Left lobe of liver (tissue), 2 donors: ENCODE data around the gene CLDN3. TPM values are rescaled to one million over a fixed set of nuclear protein-coding genes. Genes with fewer than 3 reads are reported as not detected.
"Not testable (repeated sequence)": the region's sequence is repeated elsewhere in the genome, so short reads cannot be mapped to it uniquely, and the experiment has no call there.

ENCODE experiments used
- ATAC-seq: fragments of 200-7000 bp; cut with Tn5 transposase; one replicate; pipeline ENCODE4 v1.9.1; 2020; ENCODE audit warnings: mild to moderate bottlenecking, moderate library complexity
- DNase-seq: peaks from one replicate; pipeline ENCODE4 v3.0.0-alpha.2; 2020; ENCODE audit warnings: low spot score
- total RNA-seq: library from RNA; stranded (reverse); gene quantifications from one replicate; pipeline ENCODE4 v1.2.1, GENCODE V29; 2021
- donor health status: DM: no; HTN: no; CAD: no; lungs with moderate emphysema.
- donor health status: DM: no; HTN: yes; CAD: no.

CLDN3 gene
- total RNA-seq, 1 donor from 2014 or later: 28.9 TPM

GRCh38 chr7:73738220-73738611 is 31.9 kb downstream of the CLDN3 start:
- ATAC-seq: peak; percentile 31
- DNase-seq: no peak

GRCh38 chr7:73737491-73738219 is 32.4 kb downstream of the CLDN3 start:
- DNase-seq: no peak
- ATAC-seq: no peak

GRCh38 chr7:73736885-73737284 is 33.2 kb downstream of the CLDN3 start:
- no peak for DNase-seq
- ATAC-seq: no peak

GRCh38 chr7:73735528-73735905 is 34.6 kb downstream of the CLDN3 start:
- DNase-seq: no peak
- no peak for ATAC-seq

GRCh38 chr7:73734619-73735527 is 35.2 kb downstream of the CLDN3 start:
- peak; percentile 56 for ATAC-seq

GRCh38 chr7:73732397-73732796 is 37.7 kb downstream of the CLDN3 start:
- DNase-seq: no peak
- no peak for ATAC-seq

More at GRCh38 chr7:73734619-73735527, 35.2 kb downstream of the CLDN3 start:
- DNase-seq: peak; percentile 79

- DNase-seq: no peak
- no peak for ATAC-seq
These were observed 39.6 kb downstream of the CLDN3 start for GRCh38 chr7:73730485-73730884.

- ATAC-seq: no peak
These were observed 41.5 kb downstream of the CLDN3 start for GRCh38 chr7:73728551-73728950.

GRCh38 chr7:73727952-73728351 is 42.1 kb downstream of the CLDN3 start:
- DNase-seq (no peak), ATAC-seq (no peak)

More at GRCh38 chr7:73728551-73728950, 41.5 kb downstream of the CLDN3 start:
- DNase-seq: no peak

- ATAC-seq (no peak), DNase-seq (no peak)
These were observed 44.0 kb downstream of the CLDN3 start for GRCh38 chr7:73726083-73726466.

GRCh38 chr7:73723813-73724212 is 46.3 kb downstream of the CLDN3 start:
- DNase-seq (no peak), ATAC-seq (no peak)

- no peak for ATAC-seq
These were observed 47.3 kb downstream of the CLDN3 start for GRCh38 chr7:73722785-73723184.

GRCh38 chr7:73722182-73722581 is 47.9 kb downstream of the CLDN3 start:
- not testable (repeated sequence) for ATAC-seq, DNase-seq

More at GRCh38 chr7:73722785-73723184, 47.3 kb downstream of the CLDN3 start:
- DNase-seq: no peak

- peak; percentile 95 for DNase-seq
- peak; percentile 75 for ATAC-seq
These were observed 48.7 kb downstream of the CLDN3 start for GRCh38 chr7:73721377-73721817.

GRCh38 chr7:73720443-73720842 is 49.6 kb downstream of the CLDN3 start:
- not testable (repeated sequence) for ATAC-seq

GRCh38 chr7:73719806-73720169 is 50.3 kb downstream of the CLDN3 start:
- ATAC-seq (peak; percentile 18), DNase-seq (no peak)

More at GRCh38 chr7:73720443-73720842, 49.6 kb downstream of the CLDN3 start:
- DNase-seq: not testable (repeated sequence)

Other genes with a start within 250 kb of the CLDN3 start
- gene BAZ1B, start 248.0 kb downstream of the CLDN3 start, total RNA-seq: 21.5 TPM
- gene BCL7B, start 212.6 kb downstream of the CLDN3 start, total RNA-seq: 21.9 TPM
- 16.1 TPM for gene TBL2, start 191.7 kb downstream of the CLDN3 start, total RNA-seq
- gene MLXIPL, start 145.7 kb downstream of the CLDN3 start, total RNA-seq: 457 TPM
- gene VPS37D, start 102.4 kb downstream of the CLDN3 start, total RNA-seq: 2.6 TPM
- gene DNAJC30, start 86.8 kb downstream of the CLDN3 start, total RNA-seq: 10.0 TPM
- gene BUD23, start 86.7 kb downstream of the CLDN3 start, total RNA-seq: 28.2 TPM
- 2.9 TPM for gene STX1A, start 50.6 kb downstream of the CLDN3 start, total RNA-seq
- gene ABHD11, start 31.5 kb downstream of the CLDN3 start, total RNA-seq: 6.9 TPM
- 1.7 TPM for gene CLDN4, start 60.7 kb upstream of the CLDN3 start, total RNA-seq
- 0.96 TPM for gene METTL27, start 72.2 kb upstream of the CLDN3 start, total RNA-seq
- gene TMEM270, start 90.9 kb upstream of the CLDN3 start, total RNA-seq: not detected